Activated CD4-positive, alpha-beta T cell treated with anti-CD3 and anti-CD28 coated beads for 4 hours (primary cell): ENCODE data around the gene COL9A2.
A peak's percentile ranks its signal among the peaks of the same experiment; 100 is the strongest.

ENCODE experiments used
- DNase-seq, 2 donors: peaks; one replicate each; pipeline ENCODE4 v3.0.0-alpha.2; 2020

COL9A2 gene

GRCh38 chr1:40301541-40302299 is 15.4 kb downstream of the COL9A2 start:
- no peak for DNase-seq

GRCh38 chr1:40301066-40301465 is 16.0 kb downstream of the COL9A2 start:
- DNase-seq, result no peak

DNA sequence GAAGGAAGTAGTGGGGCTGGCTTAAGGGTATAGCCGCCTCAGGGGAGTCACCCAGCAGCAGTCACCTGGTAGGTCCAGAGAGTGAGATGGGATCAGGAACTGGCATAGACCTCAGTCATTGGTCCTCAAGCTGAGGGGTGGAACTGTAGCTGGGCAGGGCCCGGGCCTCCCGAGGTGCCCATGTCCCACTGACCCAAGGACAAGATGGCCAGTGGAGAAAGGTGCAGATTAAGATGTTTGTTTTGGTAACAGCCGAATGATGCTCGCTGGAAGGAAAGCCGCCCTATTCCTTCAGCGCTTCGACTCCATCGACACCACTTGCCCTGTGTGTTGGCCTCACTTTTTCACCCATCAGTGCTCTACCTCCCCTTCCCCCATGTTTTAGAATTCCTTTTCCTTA is 16.4 kb downstream of the COL9A2 start:
- DNase-seq, result no peak

DNA sequence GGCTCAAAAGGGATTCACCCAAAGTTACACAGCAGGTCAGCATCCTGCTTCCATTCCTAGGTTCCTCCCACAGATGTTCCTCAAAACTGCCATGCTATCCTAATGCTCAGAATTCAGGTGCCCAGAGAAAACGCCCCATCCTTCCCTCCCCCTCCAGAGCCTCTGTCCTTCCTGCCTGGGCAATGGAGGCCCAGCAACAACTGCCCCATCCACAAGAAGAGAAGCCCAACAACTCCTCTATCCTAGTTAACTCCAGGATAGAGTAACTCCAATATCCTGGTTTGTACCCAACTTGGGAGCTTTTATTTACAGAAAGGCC is 16.9 kb downstream of the COL9A2 start:
- DNase-seq, result no peak

GRCh38 chr1:40299366-40300248 is 17.5 kb downstream of the COL9A2 start:
- no peak for DNase-seq

GRCh38 chr1:40291293-40291692 is 25.8 kb downstream of the COL9A2 start:
- no peak for DNase-seq

GRCh38 chr1:40281853-40282252 is 35.2 kb downstream of the COL9A2 start:
- DNase-seq, result no peak

GRCh38 chr1:40276122-40276521 is 41.0 kb downstream of the COL9A2 start:
- no peak for DNase-seq

DNA sequence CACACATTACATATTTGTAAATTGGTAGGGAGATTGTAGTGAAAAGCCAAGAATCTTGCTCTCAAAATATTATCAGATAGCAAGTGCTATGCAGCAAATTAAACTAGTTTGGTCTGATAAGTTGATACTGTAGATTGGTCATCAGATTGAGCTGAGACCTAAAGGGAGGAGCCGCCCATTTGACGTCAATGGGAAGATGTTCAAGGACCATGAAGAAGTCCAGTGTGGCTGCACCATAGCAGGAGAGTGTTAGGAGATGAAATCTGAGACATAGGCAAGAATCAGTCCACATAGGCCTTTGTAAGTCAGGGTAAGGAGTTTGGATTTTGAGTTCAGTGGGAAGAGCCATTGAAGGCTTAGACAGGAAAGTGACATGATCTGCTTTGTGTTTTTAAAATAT is 42.8 kb downstream of the COL9A2 start:
- no peak for DNase-seq

GRCh38 chr1:40273547-40274166 is 43.4 kb downstream of the COL9A2 start:
- no peak for DNase-seq

GRCh38 chr1:40272653-40273213 is 44.4 kb downstream of the COL9A2 start:
- DNase-seq, result no peak

DNA sequence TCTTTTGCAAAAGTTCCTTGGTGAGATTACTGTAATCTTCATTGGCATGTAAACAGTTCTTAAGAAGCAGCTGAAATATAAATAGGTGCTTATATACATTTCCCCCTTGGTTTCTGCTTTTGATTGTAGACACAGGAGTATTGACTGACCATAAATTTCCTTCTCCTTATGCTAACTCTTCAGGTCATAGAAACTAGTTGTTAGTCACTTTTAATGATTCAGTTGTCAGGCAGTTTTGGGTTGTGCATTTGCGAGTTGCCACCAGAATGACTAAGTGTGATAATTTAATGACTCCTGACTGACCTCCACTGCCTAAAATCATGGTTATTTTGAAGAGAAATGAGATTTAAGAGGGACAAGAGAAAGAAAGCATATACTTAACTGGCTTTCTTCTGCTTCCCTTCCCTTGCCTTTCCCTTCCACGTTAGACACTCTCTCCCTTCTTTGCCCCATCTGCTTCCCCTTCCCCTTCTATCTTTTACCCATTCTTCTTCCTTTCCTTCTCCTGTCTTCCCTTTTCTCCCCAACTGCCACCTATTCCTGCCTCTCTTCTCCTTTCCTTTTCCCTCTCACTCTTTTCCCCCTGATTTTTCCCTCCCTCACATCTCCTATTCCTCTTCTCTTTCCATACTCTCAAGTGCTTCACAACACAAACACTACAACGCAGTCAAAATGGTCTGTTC is 46.8 kb downstream of the COL9A2 start:
- DNase-seq, result no peak

- no peak for DNase-seq
Observed at GRCh38 chr1:40268211-40268610, 48.9 kb downstream of the COL9A2 start.

GRCh38 chr1:40267767-40268187 is 49.3 kb downstream of the COL9A2 start:
- no peak for DNase-seq

DNA sequence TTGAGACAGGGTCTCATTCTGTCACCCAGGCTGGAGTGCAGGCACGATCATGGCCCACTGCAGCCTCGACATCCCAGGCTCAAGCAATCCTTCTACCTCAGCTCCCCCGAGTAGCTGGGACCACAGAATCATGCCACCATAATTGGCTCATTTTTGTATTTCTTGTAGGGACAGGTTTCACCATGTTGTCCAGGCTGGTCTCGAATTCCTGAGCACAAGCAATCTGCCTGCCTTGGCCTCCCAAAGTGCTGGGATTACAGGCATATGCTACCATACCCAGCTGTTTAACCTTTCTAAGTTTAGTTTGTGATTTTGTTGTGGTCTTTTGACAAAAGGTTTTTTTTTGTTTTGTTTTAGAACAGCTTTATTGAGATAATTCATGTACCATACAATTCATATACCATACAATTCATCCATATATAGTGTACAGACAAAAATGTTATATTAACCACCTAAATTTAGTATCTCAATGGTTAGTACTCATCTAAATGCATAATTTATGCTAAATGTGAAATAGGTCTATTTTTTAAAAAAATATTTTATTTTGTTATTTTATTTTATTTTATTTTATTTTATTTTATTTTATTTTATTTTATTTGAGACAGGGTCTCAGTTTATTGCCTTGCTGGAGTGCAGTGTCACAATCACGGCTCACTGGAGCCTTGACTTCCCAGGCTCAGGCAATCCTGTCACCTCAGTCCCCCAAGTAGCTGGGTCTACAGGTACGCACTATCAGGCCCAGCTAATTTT is 50.1 kb downstream of the COL9A2 start:
- no peak for DNase-seq

DNA sequence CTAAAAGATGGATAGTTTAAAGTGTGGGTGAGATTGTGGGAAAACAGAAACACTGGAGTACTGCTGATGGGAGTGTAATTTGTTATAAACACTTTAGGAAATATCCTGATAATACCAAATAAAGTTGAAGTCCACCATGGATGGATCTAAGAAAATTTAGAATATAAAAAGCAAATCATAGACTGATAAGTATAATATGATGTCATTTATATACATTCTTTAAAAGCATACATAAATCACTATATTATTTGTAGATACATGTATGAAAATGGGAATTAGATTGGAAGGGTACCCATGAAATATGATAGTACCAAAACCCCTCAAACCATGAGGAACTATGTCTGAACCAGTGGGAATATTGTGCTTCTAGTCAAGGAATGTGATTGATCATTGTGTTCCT is 51.2 kb downstream of the COL9A2 start:
- no peak for DNase-seq

GRCh38 chr1:40265298-40265697 is 51.8 kb downstream of the COL9A2 start:
- no peak for DNase-seq

DNA sequence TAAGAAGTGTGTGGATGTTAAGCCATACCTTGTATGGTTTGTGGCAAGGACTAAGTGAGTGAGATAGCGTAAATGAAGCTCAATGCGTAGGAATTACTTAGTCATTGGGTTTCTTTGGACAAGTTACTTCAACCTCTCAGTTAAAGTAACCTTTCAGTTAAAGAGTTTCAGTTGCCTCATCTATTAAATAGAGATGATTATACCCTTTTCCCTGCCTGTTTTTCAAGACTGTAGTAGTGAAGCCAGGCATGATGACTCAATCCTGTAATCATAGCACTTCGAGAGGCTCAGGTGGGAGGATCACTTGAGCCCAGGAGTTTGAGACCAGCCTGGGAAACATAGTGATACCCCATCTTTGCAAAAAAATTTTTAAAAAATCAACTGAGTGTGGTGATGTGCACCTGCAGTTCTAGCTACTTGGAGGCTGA is 52.7 kb downstream of the COL9A2 start:
- DNase-seq, result no peak

GRCh38 chr1:40258445-40258769 is 58.7 kb downstream of the COL9A2 start:
- DNase-seq, result no peak

GRCh38 chr1:40257688-40258444 is 59.2 kb downstream of the COL9A2 start, which contains the start of gene ZMPSTE24:
Gene ZMPSTE24, plus strand, starts transcription at chr1:40258236. Its CDS starts 36 bp downstream, at chr1:40258272.
- peak; percentile 95 to 96 for DNase-seq

DNA sequence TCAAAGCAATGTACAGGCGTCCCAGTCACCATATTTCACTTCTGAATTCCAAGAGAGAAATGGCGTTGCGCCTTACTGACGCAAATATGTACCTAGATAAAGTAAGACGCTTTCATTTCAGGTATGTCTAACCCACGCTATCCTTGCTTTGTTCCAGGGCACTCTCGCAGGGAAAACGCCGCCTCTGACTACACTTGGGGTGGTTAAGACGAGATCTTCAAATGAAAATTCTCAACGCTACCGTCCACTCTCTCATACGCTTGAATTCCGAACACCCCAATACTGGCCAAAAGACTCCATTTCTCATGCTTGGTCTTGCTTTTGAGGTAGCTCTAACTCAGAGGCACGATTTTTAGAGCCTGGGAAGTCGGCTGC is 59.8 kb downstream of the COL9A2 start:
- no peak for DNase-seq
